ENCODE data around the gene OR4D5.

OR4D5 gene

DNA sequence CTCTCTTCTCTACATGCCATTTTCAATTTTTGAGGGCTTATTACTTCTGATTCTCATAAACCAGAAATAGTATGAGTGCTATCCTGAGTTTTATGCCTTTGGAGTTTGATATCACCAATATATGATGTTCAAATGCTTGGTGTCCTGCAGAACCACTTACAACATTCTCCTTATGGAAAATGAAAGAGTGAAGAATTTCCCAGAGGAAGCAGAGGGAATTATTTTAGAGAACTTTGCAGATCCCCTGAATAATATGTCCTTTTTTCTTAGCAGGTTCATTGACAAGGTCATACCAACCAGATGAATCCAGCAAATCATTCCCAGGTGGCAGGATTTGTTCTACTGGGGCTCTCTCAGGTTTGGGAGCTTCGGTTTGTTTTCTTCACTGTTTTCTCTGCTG lies at the start of gene OR4D5:
OR4D5 (plus strand) TSS at position 301 of the 400 bp plus-strand sequence; CDS start at position 301, 0 bp downstream.
- no peak for DNase-seq

DNA sequence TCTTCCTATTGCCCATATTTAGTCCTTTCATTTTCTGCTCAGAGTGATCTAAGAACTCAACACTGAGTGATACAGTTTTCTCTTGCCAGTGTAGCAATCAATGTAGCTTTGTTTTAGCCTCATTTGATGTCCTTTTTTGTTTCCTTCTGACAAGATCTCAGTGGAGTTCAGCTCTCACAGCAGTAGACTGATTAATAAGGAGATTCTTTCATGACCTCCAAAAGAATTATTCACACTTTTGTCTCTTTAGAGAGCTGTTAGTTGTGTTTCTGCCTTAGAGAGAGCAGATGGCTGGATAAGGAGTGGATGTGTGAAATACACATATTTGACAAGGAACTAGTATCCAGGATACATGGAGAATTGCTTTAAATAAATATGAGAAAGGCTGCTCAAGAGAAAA lies 47.4 kb upstream of the OR4D5 start:
- DNase-seq = no peak

DNA sequence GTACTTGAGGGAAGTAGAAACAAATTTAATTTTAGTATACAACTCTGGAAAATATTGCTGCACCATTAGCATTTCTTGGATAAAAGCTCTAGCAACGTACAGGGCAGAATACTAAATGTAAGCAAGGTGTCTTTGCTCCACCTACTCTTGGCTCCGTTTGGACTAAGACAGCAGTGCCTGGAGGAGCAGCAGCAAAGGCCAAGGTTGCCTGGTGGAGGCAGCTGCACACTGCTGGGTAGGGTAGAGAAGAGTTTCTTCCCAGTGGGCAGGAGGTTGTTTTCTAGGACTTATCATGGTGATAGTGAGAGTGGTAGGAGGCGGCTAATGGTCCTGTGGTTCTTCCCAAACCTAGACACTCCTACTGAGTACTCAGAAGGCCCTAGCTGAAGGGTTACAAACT lies 39.6 kb upstream of the OR4D5 start:
- DNase-seq = no peak

DNA sequence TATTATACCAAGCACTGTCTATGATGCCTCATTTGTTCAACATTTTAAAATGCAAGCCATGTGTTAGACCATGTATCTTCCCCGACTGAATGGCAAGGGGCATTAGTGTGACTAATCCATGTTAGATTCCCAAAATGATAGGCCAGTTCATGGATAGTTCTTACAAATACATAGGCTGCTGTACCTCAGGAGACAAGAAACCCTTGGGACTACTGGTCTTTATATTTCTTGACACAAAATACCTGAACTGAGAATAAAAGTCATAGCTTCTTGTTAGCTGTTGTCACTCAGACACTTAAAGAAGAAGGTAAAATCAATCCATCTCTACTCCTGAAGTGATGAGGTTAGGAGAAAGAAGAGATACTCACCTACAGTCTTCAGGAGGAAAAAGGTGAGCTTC lies 37.5 kb upstream of the OR4D5 start, which contains the start of gene OR8D4:
OR8D4 (plus strand) TSS at position 301 of the 400 bp plus-strand sequence. CDS start 4,265 bp downstream, outside the sequence.
- DNase-seq = no peak

DNA sequence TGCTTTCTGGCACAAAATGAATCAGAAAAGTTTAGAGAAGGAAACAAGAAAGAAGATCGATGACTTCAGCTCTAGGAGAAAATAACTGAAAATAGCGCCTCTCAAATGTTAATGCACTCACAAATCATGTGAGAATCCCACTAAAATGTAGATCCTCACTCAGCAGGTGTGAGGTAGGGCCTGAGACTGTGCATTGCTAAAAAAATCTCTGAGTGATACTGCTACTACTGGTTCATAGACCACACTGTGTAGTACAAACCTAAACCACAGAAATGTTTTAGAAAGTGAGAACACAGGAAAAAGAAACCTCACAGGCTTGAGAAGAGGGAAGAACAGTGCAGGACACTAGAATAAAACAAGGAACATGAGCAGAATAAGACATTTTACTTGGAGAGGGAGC lies 35.5 kb upstream of the OR4D5 start:
- no peak for DNase-seq

DNA sequence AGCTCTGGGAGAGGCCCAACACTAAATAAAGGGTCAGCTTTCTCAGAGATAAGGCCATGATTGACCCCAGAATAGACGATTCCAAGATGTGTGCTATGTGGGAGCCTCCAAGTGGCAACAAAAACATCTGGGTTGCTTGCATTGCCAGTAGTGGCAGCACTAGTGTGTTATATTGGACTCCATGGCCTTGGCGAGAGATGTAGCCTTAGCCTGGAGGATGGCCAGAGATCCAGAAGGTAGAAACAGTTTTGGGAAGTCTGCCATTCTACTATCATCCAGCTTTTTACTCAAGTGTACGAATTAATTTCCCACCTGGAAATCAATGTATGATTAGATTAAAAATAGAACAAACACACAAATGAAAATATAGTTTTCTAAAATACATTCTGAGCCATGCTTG lies 34.5 kb upstream of the OR4D5 start:
- no peak for DNase-seq

DNA sequence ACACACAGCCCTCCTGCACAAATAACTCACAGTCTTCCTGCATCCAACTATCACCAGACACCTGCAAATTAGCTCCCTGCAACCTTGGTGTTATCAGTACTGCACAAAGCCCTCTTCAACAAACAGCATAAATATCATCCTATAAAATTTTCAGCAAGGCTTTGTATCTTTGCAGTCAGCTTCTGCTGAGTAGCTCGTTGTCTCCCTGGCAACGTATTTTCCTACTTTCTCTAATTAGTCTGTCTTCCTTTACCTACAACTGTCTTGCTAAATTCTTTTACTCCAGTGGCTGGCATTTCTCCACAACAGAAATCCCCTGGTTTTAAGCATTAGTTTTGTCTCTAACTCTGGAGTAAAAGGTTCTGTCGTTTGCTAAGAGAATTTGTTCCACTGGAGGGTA lies 33.6 kb upstream of the OR4D5 start:
- DNase-seq = no peak

DNA sequence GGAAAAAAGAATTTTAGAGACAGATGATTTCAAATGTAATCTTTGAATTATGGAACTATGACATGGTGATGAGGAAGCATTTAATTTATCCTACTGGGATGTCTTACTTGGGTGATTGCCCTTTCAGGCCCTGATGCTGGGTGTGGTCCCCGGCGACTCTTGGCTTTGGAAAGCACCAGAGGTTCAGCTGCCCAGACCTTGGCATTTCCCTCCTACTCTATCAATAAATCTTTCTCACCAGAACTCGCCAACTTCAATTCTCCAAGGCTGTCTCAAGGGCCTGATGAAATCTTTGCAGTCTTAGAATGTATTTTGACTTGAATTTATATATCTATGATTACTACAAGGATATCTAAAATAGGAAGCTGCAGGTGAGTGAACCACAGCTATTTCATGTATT lies 18.5 kb upstream of the OR4D5 start:
- DNase-seq = no peak

DNA sequence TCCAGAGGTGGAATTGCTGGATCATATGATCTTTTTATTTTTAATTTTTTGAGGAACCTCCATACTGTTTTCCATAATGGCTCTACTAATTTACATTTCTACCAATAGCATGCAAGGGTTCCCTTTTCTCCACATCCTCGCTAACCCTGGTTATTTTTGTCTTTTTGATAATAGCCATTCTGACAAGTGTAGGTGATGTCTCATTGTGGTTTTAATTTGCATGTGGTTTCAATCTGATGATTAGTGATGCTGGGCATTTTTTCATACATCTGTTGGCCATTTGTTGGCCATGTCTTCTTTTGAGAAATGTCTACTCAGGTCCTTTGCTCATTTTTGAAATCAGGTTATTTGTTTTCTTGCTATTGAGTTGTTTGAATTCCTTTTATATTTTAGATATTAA lies 15.4 kb upstream of the OR4D5 start:
- no peak for DNase-seq

DNA sequence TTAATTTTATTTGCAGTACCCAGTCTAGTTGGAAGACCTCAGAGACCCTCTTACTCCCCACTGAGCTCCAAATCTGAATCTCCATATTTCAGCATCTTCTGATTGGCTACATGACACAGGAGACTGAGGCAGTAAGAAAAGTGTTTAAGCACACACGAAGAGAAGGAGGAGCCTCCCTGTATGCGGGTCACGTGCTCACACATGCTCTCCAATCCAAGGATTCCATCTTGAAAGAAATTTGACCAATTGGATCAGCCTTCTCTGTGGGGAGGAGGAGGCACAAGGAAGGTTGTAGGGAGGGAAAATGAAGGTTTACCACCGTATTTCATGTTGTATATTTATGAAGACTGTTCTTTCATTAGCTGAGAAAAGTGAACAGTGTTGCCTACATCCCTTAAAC lies 3.0 kb downstream of the OR4D5 start:
- DNase-seq = no peak

DNA sequence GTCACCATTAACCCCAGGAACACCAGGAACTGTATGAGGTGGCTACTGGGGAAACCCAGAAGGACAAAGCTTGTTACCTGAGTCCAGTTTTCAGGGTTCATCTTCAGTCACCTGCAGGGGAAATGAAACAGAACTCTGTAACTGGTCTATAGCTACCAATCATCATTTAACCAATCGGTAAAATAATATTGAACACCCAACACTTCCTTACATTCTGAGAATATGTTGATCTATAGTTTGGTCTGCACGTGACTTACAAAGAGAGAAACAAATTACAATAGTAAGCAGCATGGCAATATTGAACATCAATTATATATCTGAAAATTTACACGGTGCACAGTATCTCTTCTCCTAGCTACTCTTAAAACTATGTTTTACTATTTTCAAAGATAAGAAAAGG lies 4.3 kb downstream of the OR4D5 start, which contains the start of gene OR6T1:
OR6T1 (minus strand) TSS at position 101 of the 400 bp plus-strand sequence; CDS start at position 101, 0 bp downstream.
- DNase-seq = no peak

DNA sequence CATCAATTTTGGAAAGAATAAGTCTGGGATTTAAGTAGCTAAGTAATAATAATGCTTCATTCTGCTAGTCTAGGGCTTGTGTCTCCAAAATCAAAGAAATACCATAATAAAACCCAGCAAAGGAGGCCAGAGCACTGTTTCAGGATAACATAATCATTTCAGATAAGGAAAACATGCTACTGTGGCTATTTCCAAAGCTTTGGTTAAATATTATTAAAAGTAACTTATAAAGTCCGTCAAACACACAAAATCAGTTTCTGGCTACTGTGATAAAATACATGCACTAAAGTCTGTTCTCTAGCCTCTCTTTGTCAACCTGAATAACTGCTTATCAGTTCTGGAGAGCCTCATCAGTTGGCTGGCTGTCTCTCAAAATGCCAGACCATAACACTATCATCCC lies 5.7 kb downstream of the OR4D5 start:
- no peak for DNase-seq

DNA sequence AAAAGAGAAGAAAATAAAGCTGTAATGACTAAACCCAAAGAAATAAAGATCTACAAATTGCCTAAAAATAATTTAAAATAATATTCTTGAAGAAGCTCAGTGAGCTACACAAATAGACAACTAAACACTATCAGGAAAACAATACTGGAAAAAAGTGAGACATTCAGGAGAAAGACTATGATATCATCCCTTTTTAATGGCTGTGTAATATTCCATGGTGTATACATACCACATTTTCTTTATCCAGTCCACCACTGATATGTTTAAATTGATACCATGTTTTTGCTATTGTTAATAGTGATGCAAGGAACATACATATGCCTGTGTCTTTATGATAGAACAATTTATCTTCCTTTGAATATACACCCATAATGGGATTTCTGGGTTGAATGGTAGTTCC lies 17.3 kb downstream of the OR4D5 start:
- DNase-seq = no peak

DNA sequence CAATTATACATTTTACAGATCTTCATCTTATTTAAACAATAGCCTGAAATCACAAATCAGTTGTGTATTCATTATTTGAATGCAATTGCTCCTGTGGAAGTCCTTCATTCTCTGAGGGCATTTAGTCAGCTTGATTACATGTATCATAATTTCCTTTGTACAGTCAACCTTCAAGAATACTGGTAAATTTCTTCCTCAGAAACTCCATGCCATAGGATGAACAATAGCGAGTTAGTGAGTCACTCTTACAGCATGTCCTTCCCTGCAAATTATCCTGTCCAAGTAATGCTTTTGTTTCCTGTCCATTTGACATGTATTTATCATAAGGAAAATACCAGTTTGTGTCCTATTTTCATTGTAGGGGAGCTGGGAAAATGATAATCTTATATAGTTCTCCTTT lies 34.4 kb downstream of the OR4D5 start:
- no peak for DNase-seq

DNA sequence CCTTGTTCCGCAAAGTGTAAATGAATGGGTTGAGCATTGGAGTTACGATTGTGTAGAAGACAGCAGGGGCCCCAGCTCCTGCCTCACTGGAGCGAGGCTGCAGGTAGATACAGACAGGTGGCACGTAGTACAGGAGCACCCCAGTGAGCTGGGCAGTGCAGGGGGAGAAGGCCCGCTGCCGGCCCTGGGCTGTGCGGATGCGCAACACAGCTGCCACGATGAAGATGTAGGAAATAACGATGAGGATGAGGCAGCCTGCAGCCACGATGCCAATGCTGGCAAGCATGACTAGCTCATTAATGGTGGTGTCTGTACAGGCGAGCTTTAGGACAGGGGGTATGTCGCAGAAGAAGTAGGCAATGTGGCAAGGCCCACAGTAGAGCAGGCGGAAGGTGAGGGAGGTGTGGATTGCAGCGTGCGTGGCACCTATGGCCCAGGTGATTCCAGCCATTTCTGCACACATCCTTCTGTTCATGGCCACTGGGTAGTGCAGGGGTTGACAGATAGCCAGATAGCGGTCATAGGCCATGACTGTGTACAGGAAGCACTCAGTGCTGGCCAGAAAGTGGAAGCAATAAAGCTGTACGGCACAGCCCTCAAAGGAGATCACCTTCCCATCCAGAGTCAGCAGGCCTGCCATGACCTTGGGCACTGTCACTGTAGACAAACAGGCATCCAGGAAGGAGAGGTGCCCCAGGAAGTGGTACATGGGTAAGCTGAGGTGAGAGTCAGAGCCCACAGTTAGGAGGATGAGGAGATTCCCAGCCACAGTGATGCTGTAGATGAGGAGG lies 37.5 kb downstream of the OR4D5 start:
- no peak for DNase-seq

DNA sequence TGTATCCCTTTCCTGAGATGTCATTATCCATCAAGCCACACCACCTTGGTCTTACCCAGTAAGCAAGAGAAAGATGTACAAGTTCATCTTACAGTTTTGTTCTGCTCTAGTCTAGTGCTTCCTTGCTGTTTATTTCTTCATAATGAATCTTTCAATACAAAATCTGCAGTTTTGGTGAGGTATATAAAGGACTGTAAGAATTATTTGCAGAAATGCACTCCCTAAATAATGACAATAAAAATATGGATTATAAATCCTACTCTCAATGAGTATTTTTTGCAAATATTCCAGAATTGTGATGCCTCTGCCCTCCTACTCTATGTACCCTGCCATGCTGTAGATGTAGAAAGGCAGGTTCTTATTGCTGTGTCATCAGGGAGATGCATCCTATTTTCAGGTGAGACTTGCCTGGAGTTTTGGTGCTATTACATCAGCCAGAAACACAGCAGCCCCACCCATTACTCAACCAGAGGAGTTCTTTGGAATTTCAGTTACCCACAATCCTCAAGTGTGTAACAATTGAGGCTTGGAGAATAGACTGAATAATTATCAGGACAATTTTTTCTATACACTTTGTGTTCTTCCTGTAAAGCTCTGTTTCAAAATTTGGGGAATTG lies 38.4 kb downstream of the OR4D5 start, which contains the start of gene OR10S1:
OR10S1 (minus strand) TSS at position 51 of the 617 bp plus-strand sequence. CDS start 117 bp downstream, outside the sequence.
- DNase-seq = no peak

DNA sequence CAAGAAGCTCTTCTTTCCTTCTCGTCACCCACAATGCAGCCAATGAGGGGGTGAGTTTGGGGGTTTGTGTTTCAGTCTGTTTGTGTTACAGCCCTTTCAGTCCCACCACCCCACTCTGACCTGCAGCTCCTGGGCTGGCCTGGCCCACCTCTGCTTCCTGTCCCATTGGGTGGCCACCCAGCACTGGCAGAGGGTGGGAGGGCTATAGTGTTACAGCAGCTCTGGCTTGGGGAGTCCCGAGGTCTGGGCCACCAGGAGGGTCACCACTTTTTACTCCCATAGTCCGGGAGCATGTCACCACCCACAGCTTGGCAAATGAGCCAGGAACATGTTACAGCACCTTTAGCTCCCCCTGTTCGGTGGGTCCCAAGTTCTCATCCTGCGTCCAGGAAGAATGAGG lies 39.9 kb downstream of the OR4D5 start:
- no peak for DNase-seq

All from COR-L47 (cell line).